ENCODE measurements around the gene AANAT.

The AANAT gene

GRCh38 chr17:76472258-76472645 lies 4.8 kb downstream of the AANAT start (continued):
- TF ChIP-seq PRDM1 (tag by site-specific recombination; IDR thresholded peaks at IDR 0.05) (no peak), KLF8 (tag by site-specific recombination; IDR thresholded peaks at IDR 0.05) (no peak), ZNF157 (tag by site-specific recombination; IDR thresholded peaks at IDR 0.05) (no peak), ZBTB1 (tag by site-specific recombination; IDR thresholded peaks at IDR 0.05) (no peak), ZNF677 (tag by site-specific recombination; IDR thresholded peaks at IDR 0.05) (no peak), ZNF335 (tag by site-specific recombination; conservative IDR thresholded peaks at IDR 0.05) (no peak), ZNF354C (tag by site-specific recombination; IDR thresholded peaks at IDR 0.05; ENCODE audit: borderline replicate concordance, low read depth) (no peak)

DNA sequence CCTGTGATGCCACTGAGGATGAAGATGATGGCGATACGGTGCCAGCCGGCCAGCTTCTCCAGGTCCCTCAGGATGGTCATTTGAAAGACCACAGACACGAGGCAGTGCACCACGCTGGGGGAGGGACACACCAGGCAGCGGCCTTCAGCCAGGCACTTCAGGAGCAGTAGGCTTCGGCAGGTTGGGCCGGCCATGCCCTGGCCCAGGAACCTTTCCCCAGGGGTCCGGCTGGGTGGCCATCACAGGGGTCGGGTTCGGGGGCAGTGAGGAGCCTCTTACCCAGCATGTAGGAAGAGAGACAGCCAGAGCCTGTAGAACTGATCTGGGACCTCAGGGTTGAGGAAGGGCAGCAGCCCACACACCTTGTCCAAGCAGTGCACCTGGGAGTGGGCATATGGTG lies 5.3 kb downstream of the AANAT start:
- H3K4me1 ChIP-seq (ENCODE audit: control insufficient read depth, insufficient read depth, low read length), result no peaks in the 10 kb centered on the region
- POLR2A ChIA-PET, result no interaction called here
- CTCF ChIA-PET, result interaction anchor here (0.5 to 1.8 kb wide), 5 partner anchors 29 to 197 kb away, joined by 3 to 6 read pairs (median 4); no protein-coding TSS in a partner anchor
- no peak for TF ChIP-seq ZFP37 (tag by site-specific recombination; IDR thresholded peaks at IDR 0.05)
- TF ChIP-seq ZNF174 (tag by site-specific recombination; IDR thresholded peaks at IDR 0.05), result no peak
- no peak for TF ChIP-seq ZNF266 (tag by site-specific recombination; IDR thresholded peaks at IDR 0.05; ENCODE audit: low read depth)
- no peak for TF ChIP-seq ZNF654 (tag by site-specific recombination; IDR thresholded peaks at IDR 0.05; ENCODE audit: low read depth)
- TF ChIP-seq, protein P1, sequence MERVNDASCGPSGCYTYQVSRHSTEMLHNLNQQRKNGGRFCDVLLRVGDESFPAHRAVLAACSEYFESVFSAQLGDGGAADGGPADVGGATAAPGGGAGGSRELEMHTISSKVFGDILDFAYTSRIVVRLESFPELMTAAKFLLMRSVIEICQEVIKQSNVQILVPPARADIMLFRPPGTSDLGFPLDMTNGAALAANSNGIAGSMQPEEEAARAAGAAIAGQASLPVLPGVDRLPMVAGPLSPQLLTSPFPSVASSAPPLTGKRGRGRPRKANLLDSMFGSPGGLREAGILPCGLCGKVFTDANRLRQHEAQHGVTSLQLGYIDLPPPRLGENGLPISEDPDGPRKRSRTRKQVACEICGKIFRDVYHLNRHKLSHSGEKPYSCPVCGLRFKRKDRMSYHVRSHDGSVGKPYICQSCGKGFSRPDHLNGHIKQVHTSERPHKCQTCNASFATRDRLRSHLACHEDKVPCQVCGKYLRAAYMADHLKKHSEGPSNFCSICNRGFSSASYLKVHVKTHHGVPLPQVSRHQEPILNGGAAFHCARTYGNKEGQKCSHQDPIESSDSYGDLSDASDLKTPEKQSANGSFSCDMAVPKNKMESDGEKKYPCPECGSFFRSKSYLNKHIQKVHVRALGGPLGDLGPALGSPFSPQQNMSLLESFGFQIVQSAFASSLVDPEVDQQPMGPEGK (tag by site-specific recombination; IDR thresholded peaks at IDR 0.05), result no peak
- no peak for TF ChIP-seq ZNF19 (tag by site-specific recombination; IDR thresholded peaks at IDR 0.05; ENCODE audit: low read depth)
- no peak for TF ChIP-seq ZNF211 (tag by site-specific recombination; IDR thresholded peaks at IDR 0.05; ENCODE audit: low read depth)
- TF ChIP-seq ZNF660 (tag by site-specific recombination; IDR thresholded peaks at IDR 0.05), result no peak
- TF ChIP-seq AEBP2 (tag by site-specific recombination; IDR thresholded peaks at IDR 0.05; ENCODE audit: borderline replicate concordance), result no peak
- TF ChIP-seq ZNF391 (tag by site-specific recombination; IDR thresholded peaks at IDR 0.05; ENCODE audit: borderline replicate concordance, low read depth), result no peak
- no peak for TF ChIP-seq ZNF548 (tag by site-specific recombination; IDR thresholded peaks at IDR 0.05)
- TF ChIP-seq, protein P2, sequence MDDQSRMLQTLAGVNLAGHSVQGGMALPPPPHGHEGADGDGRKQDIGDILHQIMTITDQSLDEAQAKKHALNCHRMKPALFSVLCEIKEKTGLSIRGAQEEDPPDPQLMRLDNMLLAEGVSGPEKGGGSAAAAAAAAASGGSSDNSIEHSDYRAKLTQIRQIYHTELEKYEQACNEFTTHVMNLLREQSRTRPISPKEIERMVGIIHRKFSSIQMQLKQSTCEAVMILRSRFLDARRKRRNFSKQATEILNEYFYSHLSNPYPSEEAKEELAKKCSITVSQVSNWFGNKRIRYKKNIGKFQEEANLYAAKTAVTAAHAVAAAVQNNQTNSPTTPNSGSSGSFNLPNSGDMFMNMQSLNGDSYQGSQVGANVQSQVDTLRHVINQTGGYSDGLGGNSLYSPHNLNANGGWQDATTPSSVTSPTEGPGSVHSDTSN (CRISPR knock-in tag; IDR thresholded peaks at IDR 0.05), result no peak
- no peaks in the 10 kb centered on the region for H3K9me3 ChIP-seq (ENCODE audit: control insufficient read depth, insufficient read depth, low read depth, low read length)
- peaks cover 0 to 14% of the 10 kb centered on the region in 2 experiments; a peak in 1 of 3 replicates for H3K36me3 ChIP-seq (ENCODE audit: control insufficient read depth in 2 of 2, insufficient read depth in 1 of 2, low read length in 2 of 2)
- H3K4me3 ChIP-seq (ENCODE audit: low read depth, low read length), result no peak overlapping the region
- no peak overlapping the region for H3K27ac ChIP-seq (ENCODE audit: extremely low read depth, low read depth, low read length)

DNA sequence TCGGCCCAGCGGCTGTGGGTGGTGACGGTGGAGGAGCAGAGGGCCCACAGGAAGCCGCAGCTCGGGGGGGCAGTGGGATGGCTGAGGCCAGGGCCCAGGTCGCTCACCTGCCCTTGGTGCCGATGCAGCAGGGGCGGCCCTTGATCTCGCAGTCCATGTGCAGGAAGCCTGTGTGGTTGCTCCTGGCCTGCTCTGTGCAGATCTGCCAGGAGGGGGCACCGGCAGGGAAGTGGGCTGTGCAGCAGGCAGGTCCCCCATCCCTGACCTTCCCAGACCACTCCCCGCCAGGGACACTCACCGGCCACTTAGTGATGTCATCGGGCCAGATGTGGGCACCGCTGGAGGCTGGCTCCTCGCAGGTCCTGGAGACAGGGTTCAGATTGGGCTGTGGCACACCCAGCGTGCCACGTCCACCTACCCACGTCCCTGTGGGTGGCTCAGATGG lies 6.2 kb downstream of the AANAT start:
- peaks cover 0 to 14% of the 10 kb centered on the region in 2 experiments; a peak in 1 of 3 replicates for H3K36me3 ChIP-seq (ENCODE audit: control insufficient read depth in 2 of 2, insufficient read depth in 1 of 2, low read length in 2 of 2)
- ChIA-PET POLR2A (no interaction called here), CTCF (interaction anchor here (0.6 to 1.8 kb wide), 6 partner anchors 25 to 196 kb away, joined by 3 to 6 read pairs (median 3); no protein-coding TSS in a partner anchor)
- H3K9me3 ChIP-seq (ENCODE audit: control insufficient read depth, insufficient read depth, low read depth, low read length), result no peaks in the 10 kb centered on the region
- no peak overlapping the region for H3K27ac ChIP-seq (ENCODE audit: extremely low read depth, low read depth, low read length)
- H3K4me1 ChIP-seq (ENCODE audit: control insufficient read depth, insufficient read depth, low read length), result no peaks in the 10 kb centered on the region
- H3K4me3 ChIP-seq (ENCODE audit: low read depth, low read length), result no peak overlapping the region
- TF ChIP-seq CTCF (tag by site-specific recombination; IDR thresholded peaks at IDR 0.05) (0 out of 2 replicates have a peak, but pooled peaks have one; percentile 44), ZNF211 (tag by site-specific recombination; IDR thresholded peaks at IDR 0.05; ENCODE audit: low read depth) (no peak)
- TF ChIP-seq, protein P3, sequence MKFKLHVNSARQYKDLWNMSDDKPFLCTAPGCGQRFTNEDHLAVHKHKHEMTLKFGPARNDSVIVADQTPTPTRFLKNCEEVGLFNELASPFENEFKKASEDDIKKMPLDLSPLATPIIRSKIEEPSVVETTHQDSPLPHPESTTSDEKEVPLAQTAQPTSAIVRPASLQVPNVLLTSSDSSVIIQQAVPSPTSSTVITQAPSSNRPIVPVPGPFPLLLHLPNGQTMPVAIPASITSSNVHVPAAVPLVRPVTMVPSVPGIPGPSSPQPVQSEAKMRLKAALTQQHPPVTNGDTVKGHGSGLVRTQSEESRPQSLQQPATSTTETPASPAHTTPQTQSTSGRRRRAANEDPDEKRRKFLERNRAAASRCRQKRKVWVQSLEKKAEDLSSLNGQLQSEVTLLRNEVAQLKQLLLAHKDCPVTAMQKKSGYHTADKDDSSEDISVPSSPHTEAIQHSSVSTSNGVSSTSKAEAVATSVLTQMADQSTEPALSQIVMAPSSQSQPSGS (tag by site-specific recombination; IDR thresholded peaks at IDR 0.05; ENCODE audit: low read depth), result 0 out of 2 replicates have a peak, but pooled peaks have one; percentile 4

Measured in HEK293 (cell line).